Measurements from ENCODE around the gene CASK. TPM values are rescaled to one million over a fixed set of nuclear protein-coding genes. Genes with fewer than 3 reads are reported as not detected.

CASK gene
- total RNA-seq, 4 donors from 2014 or later, result 33.1 to 41.6 (median 36.4) TPM

DNA sequence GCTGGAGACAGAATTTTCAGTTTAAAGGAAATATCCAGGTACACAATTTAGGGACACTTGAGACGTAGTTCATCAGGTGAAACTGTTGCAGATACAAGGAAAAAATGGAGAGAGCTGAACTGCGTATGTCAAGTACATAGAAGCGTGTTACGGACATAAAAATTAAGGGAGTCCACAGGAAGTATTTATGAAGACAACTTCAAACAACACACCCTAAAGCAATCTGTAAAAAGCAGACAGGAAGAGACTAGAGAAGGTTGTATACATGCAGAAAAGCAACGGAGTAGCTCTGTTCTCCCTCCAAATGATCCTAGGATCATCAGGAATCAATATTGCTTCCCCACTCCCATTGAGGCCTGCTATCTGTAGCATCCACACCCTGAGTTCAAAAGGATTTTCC, 5.8 kb downstream of the CASK start:
- Histone ChIP-seq H3K36me3 (no peaks in the 10 kb centered on the region), H3K27me3 (no peaks in the 10 kb centered on the region), H3K4me1 (no peaks in the 10 kb centered on the region), H3K27ac (no peak overlapping the region), H3K4me3 (replicated peaks in 1 of 3) (no peak overlapping the region), H3K9me3 (no peaks in the 10 kb centered on the region)
- WGBS, 2 donors, result 86 to 89% methylated on average over 5 of the region's 5 CpGs
- TF ChIP-seq POLR2A (IDR thresholded peaks at IDR 0.05), result no peak
- TF ChIP-seq, protein P1, sequence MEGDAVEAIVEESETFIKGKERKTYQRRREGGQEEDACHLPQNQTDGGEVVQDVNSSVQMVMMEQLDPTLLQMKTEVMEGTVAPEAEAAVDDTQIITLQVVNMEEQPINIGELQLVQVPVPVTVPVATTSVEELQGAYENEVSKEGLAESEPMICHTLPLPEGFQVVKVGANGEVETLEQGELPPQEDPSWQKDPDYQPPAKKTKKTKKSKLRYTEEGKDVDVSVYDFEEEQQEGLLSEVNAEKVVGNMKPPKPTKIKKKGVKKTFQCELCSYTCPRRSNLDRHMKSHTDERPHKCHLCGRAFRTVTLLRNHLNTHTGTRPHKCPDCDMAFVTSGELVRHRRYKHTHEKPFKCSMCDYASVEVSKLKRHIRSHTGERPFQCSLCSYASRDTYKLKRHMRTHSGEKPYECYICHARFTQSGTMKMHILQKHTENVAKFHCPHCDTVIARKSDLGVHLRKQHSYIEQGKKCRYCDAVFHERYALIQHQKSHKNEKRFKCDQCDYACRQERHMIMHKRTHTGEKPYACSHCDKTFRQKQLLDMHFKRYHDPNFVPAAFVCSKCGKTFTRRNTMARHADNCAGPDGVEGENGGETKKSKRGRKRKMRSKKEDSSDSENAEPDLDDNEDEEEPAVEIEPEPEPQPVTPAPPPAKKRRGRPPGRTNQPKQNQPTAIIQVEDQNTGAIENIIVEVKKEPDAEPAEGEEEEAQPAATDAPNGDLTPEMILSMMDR (IDR thresholded peaks at IDR 0.05), result no peak
- intact Hi-C loops (cut with DNase I), result no loop called here
- DNase-seq, result no peak

DNA sequence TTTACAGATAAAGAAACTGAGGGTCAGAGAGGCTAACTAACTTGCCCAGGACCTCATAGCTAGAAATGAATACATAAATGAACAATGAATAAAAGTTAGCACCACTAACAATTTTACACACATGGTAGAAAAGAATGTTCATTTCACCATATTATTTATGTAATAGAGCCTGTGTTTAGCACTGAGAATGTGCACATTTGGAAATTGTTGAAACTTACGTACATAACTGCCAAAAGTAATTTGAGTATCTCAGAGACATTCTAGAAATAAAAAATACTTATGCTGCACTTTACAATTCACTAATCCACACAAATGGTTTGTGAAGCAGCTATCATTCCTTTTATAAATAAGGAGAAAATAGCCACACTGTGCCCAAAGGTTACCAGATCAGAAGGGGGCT, 9.9 kb downstream of the CASK start:
- Histone ChIP-seq H3K36me3 (no peaks in the 10 kb centered on the region), H3K4me1 (no peaks in the 10 kb centered on the region), H3K9me3 (no peaks in the 10 kb centered on the region), H3K27ac (no peak overlapping the region), H3K4me3 (replicated peaks in 1 of 3) (no peak overlapping the region), H3K27me3 (no peaks in the 10 kb centered on the region)
- no peak for TF ChIP-seq POLR2A (IDR thresholded peaks at IDR 0.05)
- TF ChIP-seq, protein P1 (IDR thresholded peaks at IDR 0.05), result no peak
- 77 to 85% methylated on average over 1 of the region's 1 CpG for WGBS, 2 donors
- no peak for DNase-seq
- intact Hi-C loops (cut with DNase I), result no loop called here

DNA sequence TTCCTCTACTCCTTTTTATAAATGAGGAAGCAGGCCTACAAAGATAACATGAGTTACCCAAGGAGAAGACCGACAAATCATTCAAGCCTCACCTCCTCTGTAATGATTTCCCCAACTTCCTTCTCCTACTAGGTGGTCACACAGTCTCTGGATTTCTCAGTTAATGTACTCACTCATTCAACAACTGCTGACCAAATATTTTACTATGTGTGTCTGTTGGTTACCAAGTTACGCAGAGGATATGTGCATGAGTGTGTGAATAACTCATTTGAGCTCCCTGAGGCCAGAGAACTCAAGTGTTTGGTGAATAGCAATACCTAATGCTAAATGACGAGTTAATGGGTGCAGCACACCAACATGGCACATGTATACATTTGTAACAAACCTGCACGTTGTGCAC, 10.4 kb downstream of the CASK start:
- WGBS, 2 donors, result 91 to 95% methylated on average over 4 of the region's 4 CpGs
- Histone ChIP-seq H3K4me3 (replicated peaks in 1 of 3) (no peak overlapping the region), H3K4me1 (no peaks in the 10 kb centered on the region), H3K9me3 (no peaks in the 10 kb centered on the region), H3K36me3 (no peaks in the 10 kb centered on the region), H3K27ac (no peak overlapping the region), H3K27me3 (no peaks in the 10 kb centered on the region)
- no peak for DNase-seq
- TF ChIP-seq, protein P1 (IDR thresholded peaks at IDR 0.05), result no peak
- TF ChIP-seq POLR2A (IDR thresholded peaks at IDR 0.05), result no peak
- intact Hi-C loops (cut with DNase I), result no loop called here

DNA sequence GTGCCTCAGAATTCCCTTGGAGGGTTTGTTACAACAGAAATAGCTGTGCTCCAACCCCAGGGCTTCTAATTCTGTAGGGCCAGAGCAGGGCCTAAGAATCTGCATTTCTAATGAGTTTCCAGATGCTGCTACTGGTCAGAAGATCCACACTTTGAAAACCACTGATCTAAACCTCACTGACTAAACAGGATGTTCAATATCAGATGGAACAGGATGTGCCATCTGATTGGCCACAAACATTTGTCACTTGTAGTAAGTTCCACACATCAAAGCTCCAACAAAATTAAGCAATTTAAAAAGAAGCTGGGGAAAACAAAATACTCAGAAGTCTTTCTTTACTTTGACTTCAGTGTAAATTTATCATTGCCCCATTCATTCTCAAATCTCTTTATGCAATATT, 14.3 kb downstream of the CASK start:
- no peak for TF ChIP-seq POLR2A (IDR thresholded peaks at IDR 0.05)
- TF ChIP-seq, protein P1 (IDR thresholded peaks at IDR 0.05), result no peak
- no peak for DNase-seq
- H3K4me1 ChIP-seq, result no peaks in the 10 kb centered on the region
- H3K27me3 ChIP-seq, result no peaks in the 10 kb centered on the region
- H3K9me3 ChIP-seq, result no peaks in the 10 kb centered on the region
- H3K4me3 ChIP-seq (replicated peaks in 1 of 3), result no peak overlapping the region
- H3K27ac ChIP-seq, result no peak overlapping the region
- intact Hi-C loops (cut with DNase I), result no loop called here
- no peaks in the 10 kb centered on the region for H3K36me3 ChIP-seq

DNA sequence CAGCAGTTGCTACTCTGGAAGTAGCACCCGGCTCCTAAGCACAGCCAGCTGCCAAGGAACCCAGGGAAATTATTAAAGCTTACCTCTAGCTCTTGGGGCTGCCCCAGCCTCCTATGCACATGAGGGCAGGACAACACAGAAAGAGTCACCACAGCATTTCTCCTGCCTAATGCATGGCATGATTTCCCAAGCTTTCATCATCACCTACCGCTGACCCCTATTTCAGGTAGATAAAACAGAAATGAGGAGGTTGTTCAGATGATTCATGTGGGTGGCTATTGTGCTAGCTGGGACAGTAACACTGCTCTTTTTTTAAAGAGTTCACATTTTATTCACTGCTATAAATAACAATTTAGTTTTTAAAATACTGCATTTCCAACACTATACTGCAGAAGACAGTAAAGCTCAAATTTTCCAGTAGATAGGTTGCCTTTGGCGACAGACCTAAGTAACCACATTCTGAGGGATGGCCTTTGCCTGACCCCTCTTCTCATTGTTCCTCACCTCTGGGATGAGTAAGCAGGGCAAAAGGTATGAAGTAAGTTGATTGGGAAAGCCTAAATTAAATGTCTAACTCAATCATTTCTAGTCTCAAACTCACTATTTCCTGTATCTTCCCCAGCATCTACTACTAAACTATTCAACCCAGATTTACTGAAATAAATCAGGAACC, 16.7 kb downstream of the CASK start:
- no peaks in the 10 kb centered on the region for H3K9me3 ChIP-seq
- no peak for DNase-seq
- intact Hi-C loops (cut with DNase I), result no loop called here
- H3K4me1 ChIP-seq, result no peaks in the 10 kb centered on the region
- no peaks in the 10 kb centered on the region for H3K36me3 ChIP-seq
- no peak overlapping the region for H3K27ac ChIP-seq
- no peaks in the 10 kb centered on the region for H3K27me3 ChIP-seq
- 87 to 97% methylated on average over 3 of the region's 3 CpGs for whole genome bisulfite sequencing, 2 donors
- TF ChIP-seq POLR2A (IDR thresholded peaks at IDR 0.05), result no peak
- TF ChIP-seq, protein P1 (IDR thresholded peaks at IDR 0.05), result no peak
- no peak overlapping the region for H3K4me3 ChIP-seq (replicated peaks in 1 of 3)

All from thyroid gland (tissue), 4 donors.